ENCODE data around the gene RBM7. TPM values are rescaled to one million over a fixed set of nuclear protein-coding genes. Genes with fewer than 3 reads are reported as not detected.

The RBM7 gene
- total RNA-seq, 1 donor from 2014 or later, result 37.6 TPM

DNA sequence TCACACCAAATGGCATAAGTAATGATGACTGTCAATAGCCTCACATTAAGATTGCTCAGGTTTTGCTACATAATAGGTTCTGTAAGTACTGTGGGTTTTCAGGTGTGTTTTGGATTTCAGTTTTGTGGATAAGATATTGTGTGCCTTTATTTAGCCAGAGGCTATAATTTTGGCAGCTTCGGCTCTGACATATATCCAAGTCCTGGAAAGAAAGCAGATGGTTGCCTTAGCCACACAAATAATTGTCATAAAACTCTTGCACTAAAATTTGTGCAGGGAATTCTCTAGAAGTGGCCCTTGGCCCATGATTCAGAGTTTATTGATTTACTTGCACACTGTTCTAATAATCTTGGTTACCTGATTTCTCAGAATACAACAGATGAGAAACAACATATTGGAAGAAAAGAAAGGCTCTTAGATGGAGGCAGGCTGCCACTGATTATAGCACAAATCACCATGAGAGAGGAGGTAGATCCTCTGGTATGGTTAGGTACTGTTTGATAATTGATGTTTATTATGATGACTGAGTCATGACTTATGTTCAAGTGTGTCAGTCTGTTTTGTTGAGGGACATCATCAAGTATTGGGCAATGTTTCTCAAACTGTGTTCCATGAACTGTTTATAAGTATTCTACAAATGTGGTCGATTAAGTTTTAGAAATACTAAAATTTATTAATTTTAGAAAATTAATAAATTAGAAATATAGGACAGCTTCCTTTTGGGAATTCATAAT lies 48.5 kb downstream of the RBM7 start:
- H3K9me3 Mint-ChIP-seq (ENCODE audit: low read depth), result peaks cover 5% of the 10 kb centered on the region

DNA sequence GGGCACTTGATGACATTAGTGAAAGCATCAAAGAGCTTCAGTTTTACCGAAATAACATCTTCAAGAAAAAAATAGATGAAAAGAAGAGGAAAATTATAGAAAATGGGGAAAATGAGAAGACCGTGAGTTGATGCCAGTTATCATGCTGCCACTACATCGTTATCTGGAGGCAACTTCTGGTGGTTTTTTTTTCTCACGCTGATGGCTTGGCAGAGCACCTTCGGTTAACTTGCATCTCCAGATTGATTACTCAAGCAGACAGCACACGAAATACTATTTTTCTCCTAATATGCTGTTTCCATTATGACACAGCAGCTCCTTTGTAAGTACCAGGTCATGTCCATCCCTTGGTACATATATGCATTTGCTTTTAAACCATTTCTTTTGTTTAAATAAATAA lies 49.4 kb downstream of the RBM7 start:
- TF ChIP-seq CTCF (IDR thresholded peaks at IDR 0.05), result no peak
- Mint-ChIP-seq H3K4me3 (ENCODE audit: unreplicated experiment) (no peak overlapping the region), H3K36me3 (ENCODE audit: low read depth) (peaks cover 29% of the 10 kb centered on the region), H3K27ac (ENCODE audit: unreplicated experiment) (peak overlapping the region; percentile 74), H3K27me3 (ENCODE audit: low read depth) (no peaks in the 10 kb centered on the region), H3K9me3 (ENCODE audit: low read depth) (peaks cover 5% of the 10 kb centered on the region), H3K4me1 (ENCODE audit: low read depth) (peaks cover 50% of the 10 kb centered on the region)
- DNase-seq (ENCODE audit: low spot score), result no peak

More for the DNA sequence above, 48.5 kb downstream of the RBM7 start:
- peaks cover 60% of the 10 kb centered on the region for H3K4me1 Mint-ChIP-seq (ENCODE audit: low read depth)
- H3K36me3 Mint-ChIP-seq (ENCODE audit: low read depth), result peaks cover 35% of the 10 kb centered on the region
- peak overlapping the region; percentile 98 for H3K27ac Mint-ChIP-seq (ENCODE audit: unreplicated experiment)
- TF ChIP-seq CTCF (IDR thresholded peaks at IDR 0.05), result no peak
- no peaks in the 10 kb centered on the region for H3K27me3 Mint-ChIP-seq (ENCODE audit: low read depth)
- DNase-seq (ENCODE audit: low spot score), result no peak
- no peak overlapping the region for H3K4me3 Mint-ChIP-seq (ENCODE audit: unreplicated experiment)

GRCh38 chr11:114452399-114452798 lies 51.9 kb downstream of the RBM7 start:
- TF ChIP-seq CTCF (IDR thresholded peaks at IDR 0.05), result no peak

More at GRCh38 chr11:114452399-114452798, 51.9 kb downstream of the RBM7 start:
- H3K4me3 Mint-ChIP-seq (ENCODE audit: unreplicated experiment), result no peak overlapping the region
- H3K36me3 Mint-ChIP-seq (ENCODE audit: low read depth), result peaks cover 21% of the 10 kb centered on the region
- H3K4me1 Mint-ChIP-seq (ENCODE audit: low read depth), result peaks cover 31% of the 10 kb centered on the region
- no peak overlapping the region for H3K27ac Mint-ChIP-seq (ENCODE audit: unreplicated experiment)
- no peaks in the 10 kb centered on the region for H3K9me3 Mint-ChIP-seq (ENCODE audit: low read depth)
- DNase-seq (ENCODE audit: low spot score), result no peak
- H3K27me3 Mint-ChIP-seq (ENCODE audit: low read depth), result no peaks in the 10 kb centered on the region

Other genes with a start within 250 kb of the RBM7 start
- 354 to 375 TPM (median 370 TPM) in 3 replicates for gene NNMT, start 104.3 kb upstream of the RBM7 start, total RNA-seq
- 2.2 to 3.7 TPM (median 2.9 TPM) in 3 replicates for gene C11orf71, start 155 bp upstream of the RBM7 start, total RNA-seq
- gene REXO2, start 38.8 kb downstream of the RBM7 start, total RNA-seq, result 151 to 183 TPM (median 178 TPM) in 3 replicates
- gene NXPE1, start 159.2 kb downstream of the RBM7 start, total RNA-seq, result not detected in 3 replicates
- gene NXPE4, start 195.1 kb downstream of the RBM7 start, total RNA-seq, result not detected in 3 replicates